Measurements from ENCODE around the gene GLIS2. TPM values are rescaled to one million over a fixed set of nuclear protein-coding genes. Genes with fewer than 3 reads are reported as not detected.
"Not testable (repeated sequence)": the region's sequence is repeated elsewhere in the genome, so short reads cannot be mapped to it uniquely, and the experiment has no call there.

The GLIS2 gene
- total RNA-seq, 1 experiment from 2014 or later, result 2.1 TPM

GRCh38 chr16:4340443-4340842 is 24.6 kb downstream of the GLIS2 start:
- peaks cover 17% of the 10 kb centered on the region for H3K79me2 ChIP-seq (ENCODE audit: low read length)
- ATAC-seq, result no peak
- H4K20me1 ChIP-seq (ENCODE audit: low read length), result no peaks in the 10 kb centered on the region; the same call in 1 of the 2 replicates
- ChIA-PET CTCF (no interaction called here), POLR2A (ENCODE audit: unreplicated experiment) (no interaction called here)
- H2AFZ ChIP-seq (ENCODE audit: low read length), result no peak overlapping the region
- no peaks in the 10 kb centered on the region for H3K36me3 ChIP-seq (ENCODE audit: low read depth, low read length)
- no TSS peak for BruUV-seq (replicated peaks)
- no peaks in the 10 kb centered on the region for H3K9me3 ChIP-seq (ENCODE audit: low read length)
- no peak overlapping the region for H3K4me2 ChIP-seq (ENCODE audit: low read length)
- no peak for DNase-seq
- H3K4me3 ChIP-seq (ENCODE audit: low read length), result no peak overlapping the region
- no peaks in the 10 kb centered on the region for H3K4me1 ChIP-seq (ENCODE audit: insufficient read depth, low read length)
- no peak for TF ChIP-seq EZH2 (IDR thresholded peaks at IDR 0.05; ENCODE audit: low read length, unreplicated experiment)
- no peak for TF ChIP-seq EZH2phosphoT487 (IDR thresholded peaks at IDR 0.05; ENCODE audit: borderline replicate concordance, low read length)
- TF ChIP-seq CTCF (conservative IDR thresholded peaks at IDR 0.05; ENCODE audit: low read depth, low read length), result no peak
- H3K9me2 ChIP-seq (replicated peaks; ENCODE audit: low read length), result no peaks in the 10 kb centered on the region
- no peaks in the 10 kb centered on the region for H3F3A ChIP-seq (ENCODE audit: low read length, unreplicated experiment)
- H3K9ac ChIP-seq (ENCODE audit: low read length), result no peak overlapping the region
- no peak overlapping the region for H3K27ac ChIP-seq (ENCODE audit: low read length)
- intact Hi-C loops (cut with micrococcal nuclease), result no loop called here
- no peaks in the 10 kb centered on the region for H3K27me3 ChIP-seq (ENCODE audit: low read length)

- ChIA-PET POLR2A (ENCODE audit: unreplicated experiment) (no interaction called here), CTCF (interaction anchor here (0.5 kb wide), 1 partner anchor 9 kb away, joined by 3 read pairs; no protein-coding TSS in a partner anchor)
- DNase-seq, result no peak
- intact Hi-C loops (cut with micrococcal nuclease), result no loop called here
- Histone ChIP-seq H3K9ac (ENCODE audit: low read length) (no peak overlapping the region), H3F3A (ENCODE audit: low read length, unreplicated experiment) (no peaks in the 10 kb centered on the region), H2AFZ (ENCODE audit: low read length) (no peak overlapping the region), H3K79me2 (ENCODE audit: low read length) (peaks cover 25% of the 10 kb centered on the region), H3K27ac (ENCODE audit: low read length) (no peak overlapping the region), H3K36me3 (ENCODE audit: low read depth, low read length) (no peaks in the 10 kb centered on the region), H3K27me3 (ENCODE audit: low read length) (no peaks in the 10 kb centered on the region), H3K4me2 (ENCODE audit: low read length) (no peak overlapping the region), H3K9me3 (ENCODE audit: low read length) (no peaks in the 10 kb centered on the region), H3K9me2 (replicated peaks; ENCODE audit: low read length) (no peaks in the 10 kb centered on the region), H4K20me1 (ENCODE audit: low read length) (peaks cover 3% of the 10 kb centered on the region; the same call in 1 of the 2 replicates), H3K4me1 (ENCODE audit: insufficient read depth, low read length) (no peaks in the 10 kb centered on the region), H3K4me3 (ENCODE audit: low read length) (no peak overlapping the region)
- TF ChIP-seq EZH2phosphoT487 (IDR thresholded peaks at IDR 0.05; ENCODE audit: borderline replicate concordance, low read length) (no peak), CTCF (conservative IDR thresholded peaks at IDR 0.05; ENCODE audit: low read depth, low read length) (no peak), EZH2 (IDR thresholded peaks at IDR 0.05; ENCODE audit: low read length, unreplicated experiment) (no peak)
- no peak for ATAC-seq
- no TSS peak for BruUV-seq (replicated peaks)
These were observed 25.4 kb downstream of the GLIS2 start for GRCh38 chr16:4341250-4341649.

GRCh38 chr16:4342866-4343744 is 27.2 kb downstream of the GLIS2 start:
- Histone ChIP-seq H2AFZ (ENCODE audit: low read length) (no peak overlapping the region), H4K20me1 (ENCODE audit: low read length) (peaks cover 5% of the 10 kb centered on the region; the same call in 1 of the 2 replicates), H3K4me3 (ENCODE audit: low read length) (no peak overlapping the region), H3K4me2 (ENCODE audit: low read length) (no peak overlapping the region), H3K4me1 (ENCODE audit: insufficient read depth, low read length) (no peaks in the 10 kb centered on the region), H3K9ac (ENCODE audit: low read length) (no peak overlapping the region), H3K9me3 (ENCODE audit: low read length) (no peaks in the 10 kb centered on the region), H3K27me3 (ENCODE audit: low read length) (no peaks in the 10 kb centered on the region), H3K79me2 (ENCODE audit: low read length) (peaks cover 43% of the 10 kb centered on the region), H3K27ac (ENCODE audit: low read length) (no peak overlapping the region), H3K9me2 (replicated peaks; ENCODE audit: low read length) (no peaks in the 10 kb centered on the region), H3F3A (ENCODE audit: low read length, unreplicated experiment) (no peaks in the 10 kb centered on the region), H3K36me3 (ENCODE audit: low read depth, low read length) (no peaks in the 10 kb centered on the region)
- ChIA-PET CTCF (no interaction called here), POLR2A (ENCODE audit: unreplicated experiment) (no interaction called here)
- no TSS peak for BruUV-seq (replicated peaks)
- no peak for ATAC-seq
- no peak for DNase-seq
- intact Hi-C loops (cut with micrococcal nuclease), result no loop called here
- TF ChIP-seq CTCF (conservative IDR thresholded peaks at IDR 0.05; ENCODE audit: low read depth, low read length), result no peak
- TF ChIP-seq EZH2phosphoT487 (IDR thresholded peaks at IDR 0.05; ENCODE audit: borderline replicate concordance, low read length), result no peak
- TF ChIP-seq EZH2 (IDR thresholded peaks at IDR 0.05; ENCODE audit: low read length, unreplicated experiment), result no peak

- H3K4me2 ChIP-seq (ENCODE audit: low read length); H4K20me1 ChIP-seq (ENCODE audit: low read length); H3K9ac ChIP-seq (ENCODE audit: low read length); H3K27me3 ChIP-seq (ENCODE audit: low read length); H2AFZ ChIP-seq (ENCODE audit: low read length); DNase-seq; BruUV-seq (replicated peaks); H3K9me3 ChIP-seq (ENCODE audit: low read length); H3K4me1 ChIP-seq (ENCODE audit: insufficient read depth, low read length); intact Hi-C loops (cut with micrococcal nuclease); CTCF ChIA-PET; H3K36me3 ChIP-seq (ENCODE audit: low read depth, low read length); H3K4me3 ChIP-seq (ENCODE audit: low read length); H3F3A ChIP-seq (ENCODE audit: low read length, unreplicated experiment); ATAC-seq; POLR2A ChIA-PET (ENCODE audit: unreplicated experiment); H3K9me2 ChIP-seq (replicated peaks; ENCODE audit: low read length); H3K27ac ChIP-seq (ENCODE audit: low read length): not testable (repeated sequence)
- H3K79me2 ChIP-seq (ENCODE audit: low read length), result peaks cover 56% of the 10 kb centered on the region
These were observed 28.6 kb downstream of the GLIS2 start for GRCh38 chr16:4344300-4344982.
